Right kidney (tissue), 1 donor: Measurements from ENCODE around the gene BCAS3.
"Not testable (repeated sequence)": the region's sequence is repeated elsewhere in the genome, so short reads cannot be mapped to it uniquely, and the experiment has no call there.

Experiments
- DNase-seq: peaks from one replicate; pipeline ENCODE4 v3.0.0-alpha.2; 2016

Gene BCAS3

DNA sequence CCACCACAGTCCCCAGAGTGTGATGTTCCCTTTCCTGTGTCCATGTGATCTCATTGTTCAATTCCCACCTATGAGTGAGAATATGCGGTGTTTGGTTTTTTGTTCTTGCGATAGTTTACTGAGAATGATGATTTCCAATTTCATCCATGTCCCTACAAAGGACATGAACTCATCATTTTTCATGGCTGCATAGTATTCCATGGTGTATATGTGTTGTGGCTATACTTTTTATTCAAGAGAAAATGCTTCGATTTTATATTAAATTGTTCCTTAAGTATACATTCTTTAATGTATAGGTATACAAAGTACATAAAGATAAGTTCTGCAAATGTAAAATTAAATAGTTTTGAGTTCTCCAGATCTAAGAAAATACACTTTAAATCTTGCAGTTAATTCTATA, 328.3 kb downstream of the BCAS3 start:
- DNase-seq, result not testable (repeated sequence)

GRCh38 chr17:61007980-61008379, 330.3 kb downstream of the BCAS3 start:
- DNase-seq, result peak; percentile 18

DNA sequence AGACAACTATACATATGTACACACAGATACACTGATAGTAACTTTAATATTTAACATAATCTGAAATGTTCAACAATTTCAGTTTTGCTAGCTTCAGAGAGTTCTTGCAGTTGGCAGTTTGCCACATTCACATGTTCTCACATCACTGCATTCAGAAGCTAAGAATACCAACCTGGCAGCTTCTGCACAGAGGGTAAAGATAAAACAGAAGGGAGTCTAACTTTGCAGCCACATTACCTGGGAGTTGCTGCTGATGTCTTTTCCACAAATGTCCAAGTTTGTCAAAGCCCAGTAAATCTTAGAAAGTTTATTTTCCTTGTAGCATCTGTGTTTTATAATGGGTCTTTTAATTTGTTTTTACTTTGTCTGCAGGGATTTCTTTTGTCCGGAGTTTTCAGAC, 332.0 kb downstream of the BCAS3 start:
- DNase-seq, result peak; percentile 35

GRCh38 chr17:61010661-61011170, 333.1 kb downstream of the BCAS3 start:
- no peak for DNase-seq

- no peak for DNase-seq
These were observed 333.6 kb downstream of the BCAS3 start for GRCh38 chr17:61011251-61011650.

- DNase-seq, result no peak
These were observed 338.3 kb downstream of the BCAS3 start for GRCh38 chr17:61015966-61016365.

GRCh38 chr17:61017317-61018006, 339.8 kb downstream of the BCAS3 start:
- no peak for DNase-seq

GRCh38 chr17:61018938-61019337, 341.3 kb downstream of the BCAS3 start:
- DNase-seq, result no peak

- no peak for DNase-seq
These were observed 346.3 kb downstream of the BCAS3 start for GRCh38 chr17:61023996-61024395.

DNA sequence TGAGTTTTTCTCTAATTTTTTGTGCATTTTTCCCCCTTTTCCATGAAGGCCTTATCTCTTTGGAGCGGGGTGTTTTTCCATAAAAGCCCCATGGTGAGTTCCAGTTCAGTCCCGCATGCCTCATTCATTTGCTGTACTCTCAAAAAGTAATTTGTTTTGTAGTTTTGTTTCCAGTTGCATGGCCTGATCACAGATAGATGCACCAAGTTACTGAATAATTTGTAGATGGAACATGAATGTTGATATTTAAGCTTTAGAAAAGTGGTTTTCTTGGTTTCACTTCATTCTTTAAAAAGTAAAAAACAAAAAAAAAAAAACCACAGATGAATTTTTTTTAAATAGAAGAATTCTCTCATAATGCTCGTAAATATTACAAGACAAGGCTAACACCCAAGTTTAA, 349.2 kb downstream of the BCAS3 start:
- DNase-seq, result no peak

DNA sequence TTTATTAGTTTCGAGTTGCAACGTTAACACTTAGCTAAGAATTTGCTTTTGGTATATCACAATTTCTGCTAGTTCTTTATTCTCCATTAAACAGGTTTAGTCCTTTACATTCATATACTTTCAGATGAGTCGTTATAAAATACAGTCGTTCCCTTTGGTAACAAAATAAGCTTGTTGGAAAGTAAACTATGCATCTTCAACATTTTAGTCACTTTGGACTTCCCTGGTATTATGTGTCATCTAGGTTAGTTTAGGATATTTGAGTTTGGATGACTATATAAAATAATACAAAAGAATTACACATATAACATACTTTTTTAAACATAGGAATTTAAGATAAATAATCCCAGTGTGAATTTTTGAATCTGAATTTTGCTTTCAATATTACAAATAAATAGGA, 351.5 kb downstream of the BCAS3 start:
- DNase-seq, result no peak

DNA sequence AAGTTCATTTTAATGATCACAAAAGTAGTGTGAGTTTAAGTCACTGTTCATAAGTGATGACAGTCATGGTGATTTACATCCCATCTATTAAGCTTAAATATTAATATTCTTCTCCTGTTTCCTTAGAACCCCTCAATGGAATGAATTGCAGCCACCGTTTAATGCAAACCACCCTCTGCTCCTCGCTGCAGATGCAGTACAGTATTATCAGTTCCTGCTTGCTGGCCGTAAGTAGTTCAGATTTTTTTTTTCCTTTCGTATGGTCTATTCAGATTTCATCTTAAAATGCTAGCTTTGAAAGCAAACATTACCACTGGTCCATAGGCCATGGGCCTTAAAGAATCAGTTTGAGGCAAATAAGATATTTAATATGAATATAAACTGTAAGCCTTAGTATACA, 363.0 kb downstream of the BCAS3 start:
- no peak for DNase-seq

DNA sequence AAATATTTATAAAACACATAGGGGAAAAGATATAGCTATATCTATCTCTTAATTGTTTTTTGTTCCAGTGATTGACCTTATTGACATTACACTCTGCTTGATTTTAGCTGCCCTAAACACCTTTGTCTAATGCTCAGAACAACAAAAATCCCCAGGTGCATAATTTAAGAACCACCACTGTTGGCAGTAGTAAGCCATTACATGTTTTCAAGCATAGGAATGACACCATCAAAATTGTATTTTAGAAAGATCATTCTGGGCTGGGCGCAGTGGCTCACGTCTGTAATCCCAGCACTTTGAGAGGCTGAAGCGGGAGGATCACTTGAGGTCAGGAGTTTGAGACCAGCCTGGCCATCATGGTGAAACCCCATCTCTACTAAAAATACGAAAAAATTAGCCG, 364.7 kb downstream of the BCAS3 start:
- not testable (repeated sequence) for DNase-seq

DNA sequence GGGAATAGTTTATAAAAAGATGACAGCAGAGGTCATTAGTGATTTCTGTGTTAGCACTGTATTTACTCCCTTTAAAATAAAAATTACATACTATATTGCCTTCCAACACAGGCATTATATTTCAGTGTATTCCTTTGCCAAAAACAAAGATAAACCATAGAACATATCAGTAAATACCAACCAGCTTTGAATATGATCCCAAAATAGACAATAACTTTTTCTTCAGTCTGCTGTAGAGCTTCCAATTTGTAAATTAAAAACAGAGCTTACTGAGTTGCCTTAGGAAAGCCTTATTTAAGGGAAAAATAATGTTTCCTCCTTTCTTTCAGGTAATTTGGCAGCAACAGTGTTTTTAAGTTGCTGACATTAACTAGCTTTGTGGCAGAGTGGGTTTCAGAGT, 369.9 kb downstream of the BCAS3 start:
- DNase-seq, result no peak

DNA sequence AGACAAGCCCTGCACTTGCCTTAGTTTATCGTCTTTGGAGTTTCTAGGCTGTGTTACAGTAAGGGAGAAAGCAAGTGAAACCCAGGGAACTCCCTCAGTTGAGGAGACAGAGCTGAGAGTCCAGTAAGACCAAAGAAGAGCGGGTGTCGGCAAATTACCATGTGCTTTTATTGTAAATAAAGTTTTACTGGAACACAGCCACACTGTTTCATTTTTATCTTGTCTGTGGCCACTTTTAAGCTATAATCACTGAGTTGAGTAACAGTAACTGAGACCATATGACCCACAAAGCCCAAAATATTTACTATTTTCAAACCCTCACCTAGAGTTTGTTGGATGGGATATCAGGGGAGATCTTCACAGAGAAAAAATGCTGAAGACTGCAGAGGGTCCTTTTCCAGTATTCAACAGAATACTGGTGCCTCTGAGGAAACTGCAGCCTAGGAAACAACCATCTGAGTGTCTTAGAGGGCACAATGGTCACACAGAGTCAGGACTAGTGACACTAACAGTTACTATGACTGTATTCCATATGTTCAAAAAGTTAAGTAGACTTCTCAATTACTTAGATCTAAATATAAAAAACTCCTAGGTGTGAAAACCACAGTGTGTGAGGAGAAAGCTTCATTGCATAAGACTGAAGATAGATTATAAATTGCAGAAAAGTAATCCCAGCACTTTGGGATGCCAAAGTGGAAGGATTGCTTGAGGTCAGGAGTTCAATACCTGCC, 370.9 kb downstream of the BCAS3 start:
- no peak for DNase-seq

DNA sequence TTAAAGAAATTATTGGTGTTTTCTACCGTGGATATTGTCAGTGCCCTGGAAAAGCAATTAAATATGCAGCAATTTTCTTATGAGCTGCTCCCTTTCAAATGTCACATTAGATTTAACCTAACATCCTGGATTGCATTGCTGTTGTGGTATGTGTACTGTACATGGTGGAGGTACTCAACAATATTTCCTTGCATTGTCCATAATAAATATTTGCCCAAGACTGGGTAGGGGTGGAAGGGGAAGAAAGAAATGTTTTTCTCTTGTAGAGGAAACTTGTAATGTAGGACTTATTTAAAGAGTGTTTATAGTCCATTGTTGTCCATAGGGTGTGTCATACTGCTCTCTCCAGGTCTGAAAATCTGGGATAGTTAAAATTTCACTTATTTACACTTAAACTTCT, 375.8 kb downstream of the BCAS3 start:
- DNase-seq, result no peak

- DNase-seq, result no peak
These were observed 376.8 kb downstream of the BCAS3 start for GRCh38 chr17:61054436-61054835.

GRCh38 chr17:61057257-61057656, 379.6 kb downstream of the BCAS3 start:
- no peak for DNase-seq

- DNase-seq, result no peak
These were observed 380.4 kb downstream of the BCAS3 start for GRCh38 chr17:61058066-61058465.

- DNase-seq, result no peak
These were observed 385.9 kb downstream of the BCAS3 start for GRCh38 chr17:61063528-61063927.

DNA sequence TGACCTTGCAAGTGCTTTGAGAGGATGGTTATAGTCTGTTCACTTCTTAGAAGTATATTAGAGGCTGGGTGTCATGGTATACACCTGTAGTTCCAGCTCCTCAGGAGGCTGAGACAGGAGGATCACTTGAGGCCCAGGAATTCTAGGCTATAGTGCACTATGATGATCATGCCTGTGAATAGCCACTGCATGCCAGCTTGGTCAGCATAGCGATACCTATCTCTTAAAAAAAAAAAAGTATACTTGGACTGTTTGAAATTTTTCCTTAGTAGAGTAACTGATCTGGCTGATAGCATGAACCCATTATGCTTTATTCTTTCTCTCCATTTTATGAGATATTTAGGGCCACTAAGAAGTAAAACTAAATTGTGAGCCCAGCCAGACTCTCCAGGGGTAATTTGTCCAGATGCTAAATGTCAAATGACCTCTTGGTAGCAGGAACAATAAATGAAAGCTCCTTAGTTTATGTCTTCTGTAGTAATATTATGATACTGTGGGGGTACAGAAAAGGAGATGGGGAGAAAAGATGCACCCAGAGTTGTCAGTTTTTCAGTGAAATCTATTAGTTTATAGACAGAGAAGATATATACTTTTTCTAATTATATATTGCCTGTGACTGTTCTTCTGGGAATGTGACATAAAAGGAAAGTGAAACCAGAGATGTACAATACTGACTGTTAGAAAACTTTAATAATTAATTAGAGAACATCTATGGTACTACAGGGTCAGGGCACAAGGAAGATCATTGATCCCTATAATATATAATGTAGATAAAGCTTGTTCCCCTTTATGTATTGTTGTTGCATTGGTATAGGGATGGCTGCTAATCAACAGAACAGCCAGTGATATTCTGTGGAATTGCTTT, 386.7 kb downstream of the BCAS3 start:
- DNase-seq, result no peak

- peak; percentile 37 for DNase-seq
These were observed 387.7 kb downstream of the BCAS3 start for GRCh38 chr17:61065263-61065773.

- DNase-seq, result no peak
These were observed 388.4 kb downstream of the BCAS3 start for GRCh38 chr17:61066062-61066461.
